ENCODE data around the gene HIPK2. TPM values are rescaled to one million over a fixed set of nuclear protein-coding genes. Genes with fewer than 3 reads are reported as not detected.
"Not testable (repeated sequence)": the region's sequence is repeated elsewhere in the genome, so short reads cannot be mapped to it uniquely, and the experiment has no call there.

HIPK2 gene
- total RNA-seq, 1 donor, result 12.7 TPM

DNA sequence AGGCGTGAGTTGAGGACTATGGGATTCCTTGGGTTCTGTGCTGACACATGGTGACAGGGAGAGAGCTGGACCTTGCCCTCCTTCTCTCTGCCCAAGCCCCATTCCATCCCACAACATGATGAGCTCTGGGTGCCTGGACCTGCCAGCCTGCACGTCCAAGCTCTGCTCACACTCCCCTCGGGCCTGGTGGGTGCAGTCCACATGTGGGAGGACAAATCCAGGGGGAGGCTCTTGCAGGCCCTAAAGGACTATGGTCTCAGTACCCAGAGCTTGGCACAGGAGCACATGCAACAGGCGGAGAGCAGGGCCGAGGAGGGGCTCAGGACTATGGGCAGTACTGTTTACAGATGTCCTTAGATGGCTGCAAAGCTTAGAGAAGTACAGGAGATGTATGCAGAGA, 162.9 kb downstream of the HIPK2 start:
- TF ChIP-seq CTCF (IDR thresholded peaks at IDR 0.05; ENCODE audit: extremely low read depth, low read depth, low read length), result no peak

GRCh38 chr7:139613971-139614411, 163.8 kb downstream of the HIPK2 start:
- no peak for TF ChIP-seq CTCF (IDR thresholded peaks at IDR 0.05; ENCODE audit: extremely low read depth, low read depth, low read length)
- peaks cover 2% of the 10 kb centered on the region for H3K4me1 ChIP-seq (ENCODE audit: insufficient read depth, low read length)
- no peaks in the 10 kb centered on the region for H3K9me3 ChIP-seq (ENCODE audit: low read depth, low read length)
- H3K36me3 ChIP-seq (ENCODE audit: insufficient read depth, low read length), result peaks cover 82% of the 10 kb centered on the region
- no peaks in the 10 kb centered on the region for H3K79me2 ChIP-seq (ENCODE audit: insufficient read depth, low read length)
- no peak for DNase-seq (ENCODE audit: insufficient read length, low spot score, missing footprints)
- H3K27ac ChIP-seq (ENCODE audit: low read depth, low read length), result no peak overlapping the region
- no peaks in the 10 kb centered on the region for H3K27me3 ChIP-seq (ENCODE audit: insufficient read depth, low read length)
- no peak overlapping the region for H2AFZ ChIP-seq (ENCODE audit: low read length)
- no peak overlapping the region for H3K4me3 ChIP-seq (ENCODE audit: insufficient read depth, low read length)
- peaks cover 3% of the 10 kb centered on the region for H4K20me1 ChIP-seq (ENCODE audit: insufficient read depth, low read length)
- H3K4me2 ChIP-seq (ENCODE audit: insufficient read depth, low read length), result no peak overlapping the region

More for the DNA sequence above, 162.9 kb downstream of the HIPK2 start:
- DNase-seq (ENCODE audit: insufficient read length, low spot score, missing footprints), result no peak
- peaks cover 3% of the 10 kb centered on the region for H4K20me1 ChIP-seq (ENCODE audit: insufficient read depth, low read length)
- H3K4me1 ChIP-seq (ENCODE audit: insufficient read depth, low read length), result peaks cover 11% of the 10 kb centered on the region
- H3K4me2 ChIP-seq (ENCODE audit: insufficient read depth, low read length), result no peak overlapping the region
- H2AFZ ChIP-seq (ENCODE audit: low read length), result no peak overlapping the region
- H3K27ac ChIP-seq (ENCODE audit: low read depth, low read length), result no peak overlapping the region
- no peaks in the 10 kb centered on the region for H3K79me2 ChIP-seq (ENCODE audit: insufficient read depth, low read length)
- peaks cover 84% of the 10 kb centered on the region for H3K36me3 ChIP-seq (ENCODE audit: insufficient read depth, low read length)
- no peaks in the 10 kb centered on the region for H3K9me3 ChIP-seq (ENCODE audit: low read depth, low read length)
- no peaks in the 10 kb centered on the region for H3K27me3 ChIP-seq (ENCODE audit: insufficient read depth, low read length)
- H3K4me3 ChIP-seq (ENCODE audit: insufficient read depth, low read length), result no peak overlapping the region

DNA sequence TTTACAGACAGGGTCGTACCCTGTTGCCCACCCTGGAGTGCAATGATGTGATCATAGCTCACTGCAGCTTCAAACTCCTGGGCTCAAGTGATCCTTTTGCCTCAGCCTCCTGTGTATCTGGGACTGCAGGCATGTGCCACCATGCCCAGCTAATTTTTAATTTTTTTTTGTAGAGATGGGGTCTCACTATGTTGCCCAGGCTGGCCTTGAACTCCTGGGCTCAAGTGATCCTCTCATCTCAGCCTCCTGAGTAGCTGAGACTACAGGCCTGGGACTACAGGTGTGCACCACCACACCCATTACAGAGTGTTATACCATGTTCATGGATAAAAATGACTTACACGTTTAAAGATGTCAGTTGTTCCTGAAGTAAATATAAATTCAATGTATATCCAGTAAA, 166.2 kb downstream of the HIPK2 start:
- not testable (repeated sequence) for H3K27ac ChIP-seq (ENCODE audit: low read depth, low read length); H3K79me2 ChIP-seq (ENCODE audit: insufficient read depth, low read length); H3K4me2 ChIP-seq (ENCODE audit: insufficient read depth, low read length); H3K9me3 ChIP-seq (ENCODE audit: low read depth, low read length); H3K4me3 ChIP-seq (ENCODE audit: insufficient read depth, low read length); H3K27me3 ChIP-seq (ENCODE audit: insufficient read depth, low read length); H2AFZ ChIP-seq (ENCODE audit: low read length); DNase-seq (ENCODE audit: insufficient read length, low spot score, missing footprints); H3K4me1 ChIP-seq (ENCODE audit: insufficient read depth, low read length); H4K20me1 ChIP-seq (ENCODE audit: insufficient read depth, low read length)
- peaks cover 70% of the 10 kb centered on the region for H3K36me3 ChIP-seq (ENCODE audit: insufficient read depth, low read length)

DNA sequence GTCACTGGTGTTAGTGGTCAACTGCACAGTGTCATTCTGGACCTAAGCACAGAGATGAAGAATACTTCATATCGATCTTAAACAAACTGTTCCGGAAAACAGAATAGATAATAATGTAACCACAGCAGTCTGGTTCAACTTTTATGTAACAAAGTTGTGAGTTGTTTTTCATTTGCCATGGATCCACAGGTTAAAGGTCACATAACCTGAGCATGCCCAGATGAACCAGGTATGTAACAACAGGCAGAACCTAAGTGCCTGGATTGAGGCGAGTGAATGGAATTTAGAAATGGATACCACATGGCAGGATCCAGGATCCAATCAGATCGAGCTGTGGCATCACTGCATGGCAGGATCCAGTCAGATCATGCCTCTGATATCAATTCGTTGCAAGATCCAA, 167.2 kb downstream of the HIPK2 start:
- Histone ChIP-seq H3K27me3 (ENCODE audit: insufficient read depth, low read length) (no peaks in the 10 kb centered on the region), H3K4me3 (ENCODE audit: insufficient read depth, low read length) (no peak overlapping the region), H3K36me3 (ENCODE audit: insufficient read depth, low read length) (peaks cover 60% of the 10 kb centered on the region), H3K4me2 (ENCODE audit: insufficient read depth, low read length) (no peak overlapping the region), H3K9me3 (ENCODE audit: low read depth, low read length) (no peaks in the 10 kb centered on the region), H3K27ac (ENCODE audit: low read depth, low read length) (no peak overlapping the region), H3K4me1 (ENCODE audit: insufficient read depth, low read length) (no peaks in the 10 kb centered on the region), H4K20me1 (ENCODE audit: insufficient read depth, low read length) (no peaks in the 10 kb centered on the region), H2AFZ (ENCODE audit: low read length) (no peak overlapping the region), H3K79me2 (ENCODE audit: insufficient read depth, low read length) (no peaks in the 10 kb centered on the region)
- no peak for TF ChIP-seq CTCF (IDR thresholded peaks at IDR 0.05; ENCODE audit: extremely low read depth, low read depth, low read length)
- no peak for DNase-seq (ENCODE audit: insufficient read length, low spot score, missing footprints)
